ENCODE results near the gene PRKCD.

PRKCD gene

DNA sequence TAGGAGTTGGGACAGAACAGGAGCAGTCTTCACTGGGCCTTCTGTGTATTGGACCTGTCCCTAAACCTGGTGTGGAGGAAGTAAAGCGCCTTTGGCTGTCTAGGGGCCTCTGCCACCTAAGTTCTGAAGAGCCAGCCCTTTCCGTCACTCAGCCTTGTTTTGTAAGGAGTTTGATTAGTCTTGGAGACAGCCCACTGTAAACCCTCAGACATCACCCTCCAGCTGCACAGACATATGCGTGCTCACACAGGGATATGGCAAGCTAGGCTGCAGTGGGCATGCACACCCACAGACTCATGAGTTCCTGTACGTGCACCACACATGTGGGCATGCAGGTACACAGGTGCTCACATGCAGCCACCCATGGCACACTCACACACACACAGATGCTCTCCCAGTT, 5.2 kb downstream of the PRKCD start:
- in situ Hi-C loops (cut with MboI; ENCODE audit: low sequenced_read_pairs, unreplicated experiment), result no loop called here
- no peak for DNase-seq (ENCODE audit: low spot score)
- TF ChIP-seq, protein P1, sequence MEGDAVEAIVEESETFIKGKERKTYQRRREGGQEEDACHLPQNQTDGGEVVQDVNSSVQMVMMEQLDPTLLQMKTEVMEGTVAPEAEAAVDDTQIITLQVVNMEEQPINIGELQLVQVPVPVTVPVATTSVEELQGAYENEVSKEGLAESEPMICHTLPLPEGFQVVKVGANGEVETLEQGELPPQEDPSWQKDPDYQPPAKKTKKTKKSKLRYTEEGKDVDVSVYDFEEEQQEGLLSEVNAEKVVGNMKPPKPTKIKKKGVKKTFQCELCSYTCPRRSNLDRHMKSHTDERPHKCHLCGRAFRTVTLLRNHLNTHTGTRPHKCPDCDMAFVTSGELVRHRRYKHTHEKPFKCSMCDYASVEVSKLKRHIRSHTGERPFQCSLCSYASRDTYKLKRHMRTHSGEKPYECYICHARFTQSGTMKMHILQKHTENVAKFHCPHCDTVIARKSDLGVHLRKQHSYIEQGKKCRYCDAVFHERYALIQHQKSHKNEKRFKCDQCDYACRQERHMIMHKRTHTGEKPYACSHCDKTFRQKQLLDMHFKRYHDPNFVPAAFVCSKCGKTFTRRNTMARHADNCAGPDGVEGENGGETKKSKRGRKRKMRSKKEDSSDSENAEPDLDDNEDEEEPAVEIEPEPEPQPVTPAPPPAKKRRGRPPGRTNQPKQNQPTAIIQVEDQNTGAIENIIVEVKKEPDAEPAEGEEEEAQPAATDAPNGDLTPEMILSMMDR (IDR thresholded peaks at IDR 0.05; ENCODE audit: borderline replicate concordance, control extremely low read depth, extremely low read depth, insufficient read depth, missing control alignments), result no peak

DNA sequence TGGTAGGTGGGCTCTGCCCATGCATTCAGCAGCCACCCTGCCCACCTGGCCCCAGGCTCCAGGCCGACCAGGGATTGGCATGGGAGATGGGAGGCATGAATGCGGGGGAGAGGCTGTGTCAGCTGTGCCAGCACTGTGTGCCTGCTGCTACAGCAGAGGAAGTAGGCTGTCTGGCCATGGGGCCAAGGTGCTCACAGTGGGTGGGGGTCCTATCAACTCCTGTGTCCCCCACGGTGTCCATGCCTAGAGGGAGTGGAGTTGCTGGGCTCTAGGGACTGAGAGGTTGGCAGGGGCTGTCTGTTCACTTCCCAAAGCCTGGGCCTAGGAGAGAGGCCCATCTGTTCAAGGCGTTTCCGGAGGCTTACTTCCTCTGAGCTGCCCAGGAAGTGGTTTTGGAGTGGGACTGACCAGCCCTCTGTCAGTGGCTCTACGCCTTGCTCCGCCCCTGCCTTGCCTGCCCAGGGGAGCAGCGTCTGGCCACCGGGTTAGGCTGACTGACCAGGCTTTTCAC, 5.8 kb downstream of the PRKCD start:
- no peak for DNase-seq (ENCODE audit: low spot score)
- in situ Hi-C loops (cut with MboI; ENCODE audit: low sequenced_read_pairs, unreplicated experiment), result no loop called here

DNA sequence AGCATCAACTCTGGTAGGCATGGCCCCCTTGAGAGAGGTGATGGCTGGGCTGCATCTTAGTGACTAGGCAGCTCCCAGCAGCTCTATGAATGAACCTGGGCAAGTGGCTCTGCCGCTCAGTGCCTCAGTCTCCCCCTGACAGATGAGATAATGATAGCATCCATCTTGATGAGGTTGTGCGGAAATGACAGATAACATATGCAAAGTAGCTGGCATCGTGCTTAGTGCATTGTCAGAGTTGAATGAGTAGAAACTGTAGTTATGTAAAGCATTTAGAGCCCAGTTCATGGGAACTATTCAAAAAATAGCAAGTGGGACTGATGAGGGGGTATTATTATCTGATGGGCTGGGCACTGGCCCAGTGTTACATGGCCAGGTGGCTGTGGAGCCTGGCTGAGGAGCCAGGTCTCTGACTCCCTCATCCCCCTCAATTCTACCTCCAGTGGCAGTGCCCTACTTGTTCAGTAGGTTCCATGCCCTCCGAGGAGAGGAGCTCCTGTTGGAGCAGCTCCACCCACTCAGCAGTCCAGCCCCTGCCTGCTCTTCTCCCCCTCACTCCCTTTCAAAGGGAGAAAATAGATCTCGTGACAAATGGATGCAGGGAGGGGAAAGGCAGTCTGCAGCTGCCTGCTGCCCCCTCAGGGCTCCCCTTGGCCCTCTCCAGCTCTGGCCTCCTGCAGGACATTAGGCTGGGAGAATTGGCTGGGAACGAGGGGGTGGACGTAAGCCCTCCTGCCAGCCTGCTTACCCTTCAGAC, 6.6 kb downstream of the PRKCD start:
- in situ Hi-C loops (cut with MboI; ENCODE audit: low sequenced_read_pairs, unreplicated experiment), result no loop called here
- TF ChIP-seq, protein P1 (IDR thresholded peaks at IDR 0.05; ENCODE audit: borderline replicate concordance, control extremely low read depth, extremely low read depth, insufficient read depth, missing control alignments), result no peak
- DNase-seq (ENCODE audit: low spot score), result no peak

More for the DNA sequence above, 5.8 kb downstream of the PRKCD start:
- TF ChIP-seq, protein P1 (IDR thresholded peaks at IDR 0.05; ENCODE audit: borderline replicate concordance, control extremely low read depth, extremely low read depth, insufficient read depth, missing control alignments), result no peak

DNA sequence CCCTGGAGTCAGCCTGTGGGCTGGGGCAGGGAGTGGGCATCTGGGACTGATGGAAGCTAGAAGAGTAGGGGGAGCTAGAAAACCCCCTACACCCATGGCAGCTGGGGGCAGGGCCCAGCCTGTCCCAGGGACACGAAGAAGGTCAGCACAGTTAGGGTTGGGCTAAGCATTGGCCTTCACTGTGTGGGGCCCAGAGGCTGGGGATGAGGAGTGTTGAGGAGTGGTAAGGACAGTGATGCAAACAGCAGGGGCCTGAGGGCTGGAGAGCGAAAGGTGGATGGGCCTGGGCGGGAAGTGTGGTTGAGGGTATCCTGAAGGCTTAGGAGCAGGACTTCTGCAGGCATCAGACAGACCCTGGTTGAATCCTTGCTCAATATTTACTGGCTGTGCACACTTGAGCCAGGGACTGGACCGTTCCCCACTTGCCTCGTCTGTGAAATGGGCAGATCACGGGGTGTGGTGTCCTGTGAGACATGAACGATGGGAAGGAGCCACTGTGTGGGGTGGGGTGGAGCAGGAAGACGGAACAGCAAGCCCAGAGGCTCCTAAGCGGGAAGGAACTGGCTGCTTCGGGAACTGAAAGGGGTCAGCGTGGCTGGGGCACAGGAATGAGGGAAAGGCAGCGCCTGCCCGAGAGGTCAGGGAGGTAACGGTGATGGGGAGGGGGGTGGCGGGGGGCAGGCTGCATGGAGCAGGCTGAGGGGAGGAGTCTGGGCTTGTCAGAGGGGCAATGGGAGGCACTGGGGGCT, 7.3 kb downstream of the PRKCD start:
- no peak for DNase-seq (ENCODE audit: low spot score)

DNA sequence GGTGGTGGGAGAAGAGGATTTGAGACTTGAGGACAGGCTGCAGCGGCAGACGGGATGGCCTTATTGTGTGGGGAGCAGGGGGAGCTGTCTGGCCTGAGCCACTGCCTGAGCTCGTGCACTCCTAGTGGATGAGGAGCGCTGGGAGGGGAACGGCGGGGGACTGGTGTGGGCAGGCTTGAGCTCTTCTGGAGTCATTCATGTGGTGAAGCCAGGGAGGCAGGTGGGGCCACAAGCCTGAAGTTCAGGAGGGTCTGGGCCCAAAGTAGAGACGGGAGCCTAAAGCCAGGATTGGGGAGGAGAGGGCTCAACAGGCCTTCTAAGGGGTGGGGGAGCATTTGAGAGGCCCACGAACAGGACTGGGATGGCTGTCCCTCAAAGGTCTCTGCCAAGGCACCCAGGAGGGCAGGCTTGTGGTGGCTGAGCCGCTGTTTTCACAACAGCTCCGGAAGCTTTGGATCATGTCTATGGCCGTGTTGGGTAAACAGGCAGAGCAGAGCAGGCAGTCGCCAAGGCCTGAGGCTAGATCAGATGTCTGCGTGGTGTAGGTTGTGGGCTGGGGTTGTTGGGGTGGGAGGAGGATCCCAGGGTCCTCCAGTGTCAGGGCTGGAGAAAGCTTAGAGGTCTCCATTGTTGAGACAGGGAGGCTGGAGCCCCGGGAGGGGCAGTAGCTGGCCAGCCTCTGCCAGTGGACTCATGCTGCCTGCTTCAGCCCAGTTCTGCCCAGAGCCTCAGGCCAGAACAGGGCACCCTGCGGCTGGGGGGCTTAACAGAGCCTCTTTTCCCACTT, 8.2 kb downstream of the PRKCD start:
- in situ Hi-C loops (cut with MboI; ENCODE audit: low sequenced_read_pairs, unreplicated experiment), result no loop called here
- no peak for DNase-seq (ENCODE audit: low spot score)
- TF ChIP-seq, protein P1 (IDR thresholded peaks at IDR 0.05; ENCODE audit: borderline replicate concordance, control extremely low read depth, extremely low read depth, insufficient read depth, missing control alignments), result no peak

More for the DNA sequence above, 7.3 kb downstream of the PRKCD start:
- TF ChIP-seq, protein P1 (IDR thresholded peaks at IDR 0.05; ENCODE audit: borderline replicate concordance, control extremely low read depth, extremely low read depth, insufficient read depth, missing control alignments), result no peak
- in situ Hi-C loops (cut with MboI; ENCODE audit: low sequenced_read_pairs, unreplicated experiment), result no loop called here

DNA sequence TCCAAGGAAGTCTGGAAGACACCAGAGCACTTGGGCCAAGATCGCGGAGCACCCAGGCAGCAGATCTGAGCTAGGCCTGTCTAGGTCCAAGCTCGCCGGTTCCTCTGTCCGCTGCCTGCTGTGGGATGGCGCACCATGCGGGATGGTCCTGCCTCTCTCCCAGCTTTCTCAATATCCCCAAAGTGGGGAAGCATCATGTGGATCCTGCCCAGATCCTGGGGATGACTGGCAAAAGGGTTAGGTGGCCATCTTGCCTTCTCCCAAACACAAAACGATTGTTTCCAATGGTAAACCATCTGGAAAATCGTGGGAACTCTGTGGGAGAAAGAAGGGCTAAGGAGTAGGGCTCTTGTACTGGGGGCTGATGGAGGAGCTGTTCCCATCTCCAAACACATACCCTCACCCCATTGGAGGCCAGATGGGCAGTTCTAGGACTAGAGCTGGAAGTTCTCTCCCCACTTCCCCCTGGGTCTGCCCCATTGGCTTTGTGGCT, 8.9 kb downstream of the PRKCD start:
- no peak for DNase-seq (ENCODE audit: low spot score)
- TF ChIP-seq, protein P1 (IDR thresholded peaks at IDR 0.05; ENCODE audit: borderline replicate concordance, control extremely low read depth, extremely low read depth, insufficient read depth, missing control alignments), result no peak
- in situ Hi-C loops (cut with MboI; ENCODE audit: low sequenced_read_pairs, unreplicated experiment), result no loop called here

Data from GM13976 (cell line).